ENCODE results near the gene RFXANK.

RFXANK gene

GRCh38 chr19:19159534-19159933 lies 32.5 kb upstream of the RFXANK start:
- no peak for FAIRE-seq
- TF ChIP-seq CTCF (IDR thresholded peaks at IDR 0.05; ENCODE audit: insufficient read depth, missing control alignments) = no peak

GRCh38 chr19:19160461-19161035 lies 31.5 kb upstream of the RFXANK start:
- no peak for TF ChIP-seq CTCF (IDR thresholded peaks at IDR 0.05; ENCODE audit: insufficient read depth, missing control alignments)
- DNase-seq (ENCODE audit: insufficient read length, low spot score) (no peak), FAIRE-seq (no peak)

More at GRCh38 chr19:19159534-19159933, 32.5 kb upstream of the RFXANK start:
- DNase-seq (ENCODE audit: insufficient read length, low spot score) = no peak

- FAIRE-seq (no peak), DNase-seq (ENCODE audit: insufficient read length, low spot score) (no peak)
- no peak for TF ChIP-seq CTCF (IDR thresholded peaks at IDR 0.05; ENCODE audit: insufficient read depth, missing control alignments)
Observed at GRCh38 chr19:19162495-19162894, 29.6 kb upstream of the RFXANK start.

GRCh38 chr19:19165396-19165795 lies 26.7 kb upstream of the RFXANK start:
- TF ChIP-seq CTCF (IDR thresholded peaks at IDR 0.05; ENCODE audit: insufficient read depth, missing control alignments) = no peak
- no peak for DNase-seq (ENCODE audit: insufficient read length, low spot score)
- FAIRE-seq = no peak

GRCh38 chr19:19167612-19168011 lies 24.4 kb upstream of the RFXANK start:
- no peak for FAIRE-seq
- DNase-seq (ENCODE audit: insufficient read length, low spot score) = no peak
- no peak for TF ChIP-seq CTCF (IDR thresholded peaks at IDR 0.05; ENCODE audit: insufficient read depth, missing control alignments)

DNA sequence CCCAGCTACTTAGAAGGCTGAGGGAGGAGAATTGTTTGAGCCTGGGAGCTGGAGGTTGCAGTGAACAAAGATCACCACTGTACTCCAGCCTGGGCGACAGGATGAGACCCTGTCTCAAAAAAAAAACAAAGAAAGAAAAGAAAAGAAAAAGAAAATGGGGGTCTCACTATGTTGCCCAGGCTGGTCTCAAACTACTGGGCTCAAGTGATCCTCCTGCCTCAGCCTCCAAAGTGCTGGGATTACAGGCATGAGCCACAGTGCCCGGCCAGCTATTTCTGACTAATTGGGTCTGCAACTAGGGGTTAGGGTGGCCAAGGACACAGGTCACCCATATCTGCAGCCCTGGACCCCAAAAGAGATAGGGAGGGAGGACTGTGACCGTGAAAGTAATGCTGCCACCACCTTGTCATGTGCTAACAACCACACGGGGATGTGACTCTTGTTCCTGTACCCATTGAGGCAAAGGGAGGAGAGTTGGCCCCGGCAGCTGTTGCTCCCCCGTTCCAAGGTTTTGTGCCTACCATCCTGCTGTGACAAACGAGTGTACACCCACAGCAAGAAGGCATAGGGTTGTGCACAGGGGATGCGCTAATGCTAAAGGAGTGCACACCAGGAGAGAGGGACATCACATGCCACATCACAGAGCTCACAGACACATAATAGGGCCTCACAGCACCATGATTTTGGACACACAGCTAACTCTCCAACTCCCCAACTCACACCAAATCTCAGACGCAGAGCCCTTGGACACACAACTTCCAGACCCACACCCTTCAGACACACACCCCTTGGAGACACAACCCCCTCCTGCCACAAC lies 22.6 kb upstream of the RFXANK start:
- TF ChIP-seq CTCF (IDR thresholded peaks at IDR 0.05; ENCODE audit: insufficient read depth, missing control alignments) = no peak
- DNase-seq (ENCODE audit: insufficient read length, low spot score) = no peak
- FAIRE-seq = no peak
